Epithelial cell of esophagus (primary cell): ENCODE data around the gene SLC44A1.

ENCODE experiments used
- DNase-seq: peaks from one replicate; pipeline ENCODE4 v3.0.0; 2010; ENCODE audit warnings: low read depth
- H3K4me3 ChIP-seq: 2 replicates; pipeline ENCODE4 v1.5.1; 2011; ENCODE audit warnings: mild to moderate bottlenecking, low read length, control low read depth
- CTCF ChIP-seq: IDR thresholded peaks from 2 replicates; pipeline ENCODE4 v1.5.1; 2011; ENCODE audit warnings: low read depth, mild to moderate bottlenecking, low read length, control low read depth, inconsistent platforms; ENCODE audit not compliant: insufficient read depth; ENCODE audit errors: missing control alignments

Gene SLC44A1

DNA sequence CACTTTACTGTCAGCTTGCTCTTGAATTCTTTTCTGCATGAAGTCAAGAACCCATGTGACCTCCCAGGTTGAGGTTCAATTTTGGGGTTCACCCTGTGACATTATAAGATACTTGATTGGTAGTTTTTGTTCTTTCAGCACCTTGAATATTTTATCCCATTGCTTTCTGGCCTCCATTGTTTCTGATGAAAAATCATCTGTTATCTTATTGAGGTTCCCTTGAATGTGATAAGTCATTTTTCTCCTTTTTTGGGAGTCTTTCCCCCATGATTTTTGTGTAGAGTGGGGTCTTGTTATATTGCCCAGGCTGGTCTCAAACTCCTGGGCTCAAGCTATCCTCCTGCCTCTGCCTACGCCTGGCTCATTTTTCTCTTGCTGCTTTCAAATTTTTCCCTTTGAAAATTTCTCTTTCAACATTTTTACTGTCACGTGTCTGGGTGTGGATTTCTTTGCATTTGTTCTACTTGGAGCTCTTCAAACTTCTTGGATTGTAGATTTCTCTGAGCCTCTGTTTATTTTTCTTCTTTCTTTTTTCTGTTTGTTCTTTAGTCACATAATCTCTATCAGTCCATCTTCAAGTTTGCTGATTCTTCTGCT lies 20.8 kb upstream of the SLC44A1 start:
- no peak for TF ChIP-seq CTCF
- H3K4me3 ChIP-seq = no peak overlapping the region
- no peak for DNase-seq

- DNase-seq = no peak
- H3K4me3 ChIP-seq = no peak overlapping the region
- TF ChIP-seq CTCF = no peak
Measured at GRCh38 chr9:105226055-105226454, 18.4 kb upstream of the SLC44A1 start.

- DNase-seq = no peak
- H3K4me3 ChIP-seq = no peak overlapping the region
- TF ChIP-seq CTCF = no peak
Measured at GRCh38 chr9:105232207-105232606, 12.2 kb upstream of the SLC44A1 start.

DNA sequence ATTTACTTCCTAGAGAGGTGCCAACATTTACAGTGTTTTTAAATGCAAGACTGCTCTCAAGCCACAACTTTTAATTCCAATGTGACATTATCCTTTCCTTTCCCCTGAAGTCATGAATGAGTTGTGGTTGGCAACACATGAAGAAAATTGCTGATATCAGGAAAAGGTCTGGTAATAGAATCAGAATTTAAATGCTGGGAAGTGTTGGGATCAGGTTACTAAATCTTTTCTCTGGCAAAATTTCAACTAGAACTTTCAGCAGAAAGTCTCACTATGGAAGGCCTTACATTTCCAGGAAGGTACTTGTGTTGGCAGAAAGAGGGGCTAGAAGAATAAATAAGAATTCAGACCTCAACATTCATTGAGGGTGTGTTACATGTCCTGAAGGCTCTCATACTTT lies 10.6 kb upstream of the SLC44A1 start:
- DNase-seq = no peak

DNA sequence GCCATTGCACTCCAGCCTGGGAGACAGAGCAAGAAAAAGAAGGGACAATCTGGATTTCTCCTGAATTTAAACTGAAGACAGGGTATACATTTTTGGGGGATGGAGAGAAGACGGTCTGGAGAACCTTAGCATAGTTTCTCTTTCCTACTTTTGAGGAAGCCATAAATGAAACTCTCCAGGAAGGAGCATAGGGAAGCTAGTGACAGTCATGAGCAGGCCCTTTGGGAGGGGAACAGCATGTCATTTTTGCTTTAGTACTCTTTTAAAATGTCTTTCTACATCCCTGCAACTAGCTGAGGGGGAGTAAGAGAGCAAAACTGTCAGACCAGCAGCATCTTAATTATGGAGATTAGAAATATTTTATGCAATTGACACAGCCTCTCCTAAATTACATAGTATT lies 8.2 kb upstream of the SLC44A1 start:
- no peak for TF ChIP-seq CTCF
- no peak for DNase-seq
- H3K4me3 ChIP-seq = no peak overlapping the region

More for the DNA sequence above, 10.6 kb upstream of the SLC44A1 start:
- no peak for TF ChIP-seq CTCF
- no peak overlapping the region for H3K4me3 ChIP-seq

- no peak for TF ChIP-seq CTCF
- H3K4me3 ChIP-seq = no peak overlapping the region
- DNase-seq = no peak
Measured at GRCh38 chr9:105237246-105237645, 7.2 kb upstream of the SLC44A1 start.

- no peak overlapping the region for H3K4me3 ChIP-seq
- no peak for DNase-seq
- TF ChIP-seq CTCF = no peak
Measured at GRCh38 chr9:105238302-105238701, 6.1 kb upstream of the SLC44A1 start.
